Transverse colon (tissue), 4 donors: Measurements from ENCODE around the gene RNASEL. TPM values are rescaled to one million over a fixed set of nuclear protein-coding genes. Genes with fewer than 3 reads are reported as not detected.

Source experiments
- DNase-seq: peaks from one replicate; pipeline ENCODE4 v3.0.0-alpha.2; 2019
- H3K27ac ChIP-seq, 4 donors: fragments of 200-600 bp; sonication (generic); 2 replicates each; pipeline ENCODE4 v1.5.1; 2016 to 2018; ENCODE audit warnings: inconsistent platforms in 4 of 4
- H3K27me3 ChIP-seq: fragments of 200-600 bp; sonication (generic); 2 replicates; pipeline ENCODE4 v1.5.1; 2017; ENCODE audit warnings: inconsistent platforms
- H3K36me3 ChIP-seq, 4 donors: fragments of 200-600 bp; sonication (generic); 2 replicates each; pipeline ENCODE4 v1.5.1; 2017 to 2019; ENCODE audit warnings: inconsistent platforms in 4 of 4
- H3K4me1 ChIP-seq, 4 donors: fragments of 200-600 bp; sonication (generic); 2 replicates each; pipeline ENCODE4 v1.5.1; 2017 to 2020; ENCODE audit warnings: inconsistent platforms in 4 of 4
- H3K4me3 ChIP-seq, 4 donors: fragments of 200-600 bp; sonication (generic); 1 replicate in 1 of 4; 2 replicates in 3 of 4; pipeline versions ENCODE4 v1.5.1 to v1.6.1; 2017 to 2019; ENCODE audit warnings: inconsistent platforms in 4 of 4
- H3K9me3 ChIP-seq, 2 donors: fragments of 200-600 bp; sonication (generic); 2 replicates each; pipeline ENCODE4 v1.5.1; 2017 to 2019; ENCODE audit warnings: inconsistent platforms in 2 of 2
- EP300 ChIP-seq: sonication (generic); formaldehyde crosslinking; IDR thresholded peaks from one replicate; pipeline ENCODE4 v1.6.1; 2017; ENCODE audit warnings: antibody characterized with exemption, low read depth
- POLR2A ChIP-seq: fragments of 450-650 bp; IDR thresholded peaks from one replicate; pipeline ENCODE4 v1.6.1; 2016; ENCODE audit warnings: antibody characterized with exemption, mild to moderate bottlenecking, moderate library complexity
- POLR2AphosphoS5 ChIP-seq, 3 donors: sonication (generic); formaldehyde crosslinking; IDR thresholded peaks; one replicate each; pipeline ENCODE4 v1.6.1; 2016; ENCODE audit warnings: antibody characterized with exemption in 3 of 3
- WGBS, 2 donors: methylation state at CpG; one replicate each; pipeline ENCODE4 v1.1.5; 2018; ENCODE audit warnings: low coverage in 1 of 2; 5-methylcytosine and 5-hydroxymethylcytosine counted together
- in situ Hi-C, 4 donors: fragments of 200-750 bp; cut with MboI; loops; one replicate each; pipeline versions ENCODE4 v1.15.0 to v1.15.1; 2017; ENCODE audit warnings: low sequenced_read_pairs in 3 of 4, low pct_ligation_motif_present in 1 of 4, low pct_unique_long_range_greater_than_20kb in 1 of 4
- intact Hi-C: fragments of 100-400 bp; cut with DNase I; formaldehyde crosslinking; loops from one replicate; pipeline ENCODE4 v1.15.1; 2023; ENCODE audit warnings: low total_unique reads
- total RNA-seq, 4 donors: library from RNA; depleted of rRNA; stranded (reverse); fragments of >200 nt; gene quantifications; one replicate each; pipeline ENCODE4 v1.1.0, GENCODE V29; 2016
- TF ChIP-seq, protein P1 (sequence below), 5 experiments: fragments of 200-600 bp in 3 of 5; fragments of 450-650 bp in 2 of 5; sonication (generic) in 3 of 5; IDR thresholded peaks; 1 replicate in 2 of 5; 2 replicates in 3 of 5; pipeline ENCODE4 v1.5.1; 2016 to 2017; ENCODE audit warnings: antibody characterized with exemption in 5 of 5, inconsistent platforms in 3 of 5, mild to moderate bottlenecking in 2 of 5, moderate library complexity in 1 of 5

Gene RNASEL, protein sequence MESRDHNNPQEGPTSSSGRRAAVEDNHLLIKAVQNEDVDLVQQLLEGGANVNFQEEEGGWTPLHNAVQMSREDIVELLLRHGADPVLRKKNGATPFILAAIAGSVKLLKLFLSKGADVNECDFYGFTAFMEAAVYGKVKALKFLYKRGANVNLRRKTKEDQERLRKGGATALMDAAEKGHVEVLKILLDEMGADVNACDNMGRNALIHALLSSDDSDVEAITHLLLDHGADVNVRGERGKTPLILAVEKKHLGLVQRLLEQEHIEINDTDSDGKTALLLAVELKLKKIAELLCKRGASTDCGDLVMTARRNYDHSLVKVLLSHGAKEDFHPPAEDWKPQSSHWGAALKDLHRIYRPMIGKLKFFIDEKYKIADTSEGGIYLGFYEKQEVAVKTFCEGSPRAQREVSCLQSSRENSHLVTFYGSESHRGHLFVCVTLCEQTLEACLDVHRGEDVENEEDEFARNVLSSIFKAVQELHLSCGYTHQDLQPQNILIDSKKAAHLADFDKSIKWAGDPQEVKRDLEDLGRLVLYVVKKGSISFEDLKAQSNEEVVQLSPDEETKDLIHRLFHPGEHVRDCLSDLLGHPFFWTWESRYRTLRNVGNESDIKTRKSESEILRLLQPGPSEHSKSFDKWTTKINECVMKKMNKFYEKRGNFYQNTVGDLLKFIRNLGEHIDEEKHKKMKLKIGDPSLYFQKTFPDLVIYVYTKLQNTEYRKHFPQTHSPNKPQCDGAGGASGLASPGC
- 10 to 100 TPM in 3 of 4 donors, 1 to 10 TPM in 1; 9.0 to 19.9 (median 15.4) TPM for total RNA-seq

DNA sequence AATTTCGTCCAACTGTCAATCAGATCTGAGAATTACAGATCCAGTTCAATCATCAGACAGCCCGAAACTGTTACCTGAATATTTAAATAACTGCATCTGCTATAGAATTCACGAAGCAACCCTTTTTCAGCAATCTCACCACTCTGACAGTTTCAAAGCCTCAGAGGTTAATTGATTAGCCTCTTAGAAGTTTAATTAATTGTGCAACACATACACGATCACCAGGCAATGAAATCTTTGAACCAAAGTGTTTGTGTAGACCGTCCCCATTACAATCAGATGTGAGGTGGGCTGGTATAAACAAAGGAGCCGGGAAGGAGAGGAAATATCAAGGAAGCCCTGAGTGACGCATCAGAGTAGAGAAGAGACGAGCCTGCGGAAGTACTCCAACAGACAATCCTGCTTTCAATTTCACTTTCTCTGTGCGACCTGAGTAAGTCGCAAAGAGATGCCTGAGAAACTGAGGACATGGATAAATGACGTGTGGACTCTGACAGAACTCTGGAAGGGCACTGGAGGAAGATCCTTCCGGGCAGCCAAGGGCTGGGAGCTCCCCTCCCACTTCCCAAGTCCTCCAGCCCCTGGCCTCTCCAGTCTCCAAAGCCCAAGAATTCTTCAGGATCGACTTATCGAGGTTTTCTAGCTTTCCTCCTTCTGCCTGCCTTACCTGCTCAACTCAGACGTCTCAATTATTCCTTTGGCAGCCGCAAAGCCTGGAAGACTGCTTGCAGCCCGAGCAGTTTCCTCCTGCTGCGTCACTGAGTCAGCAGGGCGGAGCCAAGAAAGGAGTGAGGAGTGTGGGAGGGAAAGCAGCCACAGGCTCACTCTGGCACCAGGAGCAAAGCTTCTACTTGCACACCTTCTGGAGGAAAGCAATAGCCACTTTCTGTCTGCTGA, at the start of gene RNASEL:
Gene RNASEL, minus strand, starts transcription at position 757 of the 897 bp plus-strand sequence. CDS start 2,450 bp downstream, outside the sequence.
- Histone ChIP-seq H3K9me3 (no peaks in the 10 kb centered on the region), H3K27me3 (no peaks in the 10 kb centered on the region), H3K4me3 (peak within 1 kb of the TSS; percentile 71 to 87 (median 81)), H3K27ac (peak within 1 kb of the TSS; percentile 97 to 99 (median 98)), H3K36me3 (no peaks in the 10 kb centered on the region), H3K4me1 (peaks cover 8 to 34% (median 19%) of the 10 kb centered on the region in 4 donors)
- in situ Hi-C loops = loop anchor here (10.0 to 25.0 kb wide), 2 partner anchors 494 to 501 kb away; no protein-coding TSS in a partner anchor
- whole genome bisulfite sequencing, 2 donors = 3 to 8% methylated on average over 4 to 20 of the region's 20 CpGs
- DNase-seq = peak; percentile 86
- TF ChIP-seq POLR2AphosphoS5 (IDR thresholded peaks at IDR 0.05) = peak in 2 of 3 donors; percentile 76 to 81
- TF ChIP-seq EP300 = no peak
- TF ChIP-seq POLR2A = peak; percentile 78
- TF ChIP-seq, protein P1, sequence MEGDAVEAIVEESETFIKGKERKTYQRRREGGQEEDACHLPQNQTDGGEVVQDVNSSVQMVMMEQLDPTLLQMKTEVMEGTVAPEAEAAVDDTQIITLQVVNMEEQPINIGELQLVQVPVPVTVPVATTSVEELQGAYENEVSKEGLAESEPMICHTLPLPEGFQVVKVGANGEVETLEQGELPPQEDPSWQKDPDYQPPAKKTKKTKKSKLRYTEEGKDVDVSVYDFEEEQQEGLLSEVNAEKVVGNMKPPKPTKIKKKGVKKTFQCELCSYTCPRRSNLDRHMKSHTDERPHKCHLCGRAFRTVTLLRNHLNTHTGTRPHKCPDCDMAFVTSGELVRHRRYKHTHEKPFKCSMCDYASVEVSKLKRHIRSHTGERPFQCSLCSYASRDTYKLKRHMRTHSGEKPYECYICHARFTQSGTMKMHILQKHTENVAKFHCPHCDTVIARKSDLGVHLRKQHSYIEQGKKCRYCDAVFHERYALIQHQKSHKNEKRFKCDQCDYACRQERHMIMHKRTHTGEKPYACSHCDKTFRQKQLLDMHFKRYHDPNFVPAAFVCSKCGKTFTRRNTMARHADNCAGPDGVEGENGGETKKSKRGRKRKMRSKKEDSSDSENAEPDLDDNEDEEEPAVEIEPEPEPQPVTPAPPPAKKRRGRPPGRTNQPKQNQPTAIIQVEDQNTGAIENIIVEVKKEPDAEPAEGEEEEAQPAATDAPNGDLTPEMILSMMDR (IDR thresholded peaks at IDR 0.05) = no peak
- intact Hi-C loops = no loop called here

- no peaks in the 10 kb centered on the region for H3K4me1 ChIP-seq
- TF ChIP-seq EP300 (no peak), POLR2A (no peak), POLR2AphosphoS5 (IDR thresholded peaks at IDR 0.05) (no peak)
- TF ChIP-seq, protein P1 (IDR thresholded peaks at IDR 0.05) = no peak
- intact Hi-C loops (no loop called here), in situ Hi-C loops (no loop called here)
- no peak overlapping the region for H3K27ac ChIP-seq
- no peak overlapping the region for H3K4me3 ChIP-seq
- no peaks in the 10 kb centered on the region for H3K27me3 ChIP-seq
- H3K9me3 ChIP-seq = no peaks in the 10 kb centered on the region
- no peak for DNase-seq
- H3K36me3 ChIP-seq = no peaks in the 10 kb centered on the region
- 77 to 100% methylated on average over 2 to 5 of the region's 5 CpGs for WGBS, 2 donors
These were observed 48.7 kb upstream of the RNASEL start for GRCh38 chr1:182637769-182638168.

- Histone ChIP-seq H3K9me3 (no peaks in the 10 kb centered on the region), H3K4me1 (peaks cover 0 to 8% (median 2%) of the 10 kb centered on the region in 4 donors), H3K27ac (no peak overlapping the region), H3K4me3 (no peak overlapping the region), H3K27me3 (no peaks in the 10 kb centered on the region), H3K36me3 (no peaks in the 10 kb centered on the region)
- no peak for DNase-seq
- no peak for TF ChIP-seq POLR2AphosphoS5 (IDR thresholded peaks at IDR 0.05)
- no peak for TF ChIP-seq POLR2A
- TF ChIP-seq, protein P1 (IDR thresholded peaks at IDR 0.05) = no peak
- no peak for TF ChIP-seq EP300
- WGBS, 2 donors = 80 to 90% methylated on average over 1 to 2 of the region's 2 CpGs
- intact Hi-C loops (no loop called here), in situ Hi-C loops (no loop called here)
These were observed 46.8 kb upstream of the RNASEL start for GRCh38 chr1:182635871-182636270.
